Thyroid gland (tissue), 4 donors: Measurements from ENCODE around the gene ANGPTL4.

Experiments used
- POLR2A ChIP-seq, 2 donors: fragments of 450-650 bp; IDR thresholded peaks; one replicate each; pipeline ENCODE4 v1.6.1; 2017; ENCODE audit warnings: antibody characterized with exemption in 2 of 2, mild to moderate bottlenecking in 2 of 2, moderate library complexity in 1 of 2
- TF ChIP-seq, protein P1 (sequence below), 6 experiments: fragments of 200-600 bp in 3 of 6; fragments of 450-650 bp in 3 of 6; sonication (generic) in 3 of 6; IDR thresholded peaks; one replicate each; pipeline ENCODE4 v1.5.1; 2016 to 2019; ENCODE audit warnings: antibody characterized with exemption in 6 of 6, mild to moderate bottlenecking in 2 of 6, inconsistent platforms in 1 of 6, moderate library complexity in 1 of 6

DNA sequence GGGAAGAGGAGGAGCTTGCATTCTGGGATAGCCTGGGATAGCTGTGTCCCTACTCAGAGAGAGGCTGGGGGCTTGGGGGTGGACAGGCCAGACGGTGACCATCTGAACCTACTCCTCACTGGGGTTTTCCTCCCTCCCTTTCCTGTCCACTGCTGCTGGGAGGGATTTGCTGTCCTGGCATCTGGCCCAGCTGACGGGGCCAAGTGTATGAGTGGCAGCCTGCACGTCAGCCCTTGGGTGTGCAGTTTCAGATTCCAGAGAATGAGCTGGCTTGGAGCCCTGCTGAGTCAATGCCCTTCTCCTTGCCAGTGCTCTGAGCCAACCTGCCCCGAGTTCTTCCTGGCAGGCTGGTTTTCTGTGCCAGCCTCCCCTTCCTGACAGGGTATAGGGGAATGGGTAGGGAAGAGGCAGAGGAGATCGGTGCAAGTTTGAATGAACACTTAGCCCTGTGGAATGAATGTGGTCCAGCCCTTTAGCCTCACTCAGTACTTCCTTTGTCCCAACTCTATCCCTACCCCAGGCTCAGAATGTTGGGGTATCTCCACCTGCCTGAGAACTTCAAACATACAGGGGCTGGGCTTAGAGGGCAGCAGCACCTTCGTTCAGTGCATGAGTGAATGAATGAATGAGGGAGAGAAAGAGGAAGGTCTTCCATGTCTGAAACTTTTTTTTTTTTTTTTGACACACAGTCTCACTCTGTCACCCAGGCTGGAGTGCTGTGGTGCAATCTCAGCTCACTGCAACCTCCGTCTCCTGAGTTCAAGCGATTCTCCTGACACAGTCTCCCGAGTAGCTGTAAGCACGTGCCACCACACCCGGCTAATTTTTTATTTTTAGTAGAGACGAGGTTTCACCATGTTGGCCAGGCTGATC lies 1.8 kb upstream of the ANGPTL4 start:
- TF ChIP-seq, protein P1, sequence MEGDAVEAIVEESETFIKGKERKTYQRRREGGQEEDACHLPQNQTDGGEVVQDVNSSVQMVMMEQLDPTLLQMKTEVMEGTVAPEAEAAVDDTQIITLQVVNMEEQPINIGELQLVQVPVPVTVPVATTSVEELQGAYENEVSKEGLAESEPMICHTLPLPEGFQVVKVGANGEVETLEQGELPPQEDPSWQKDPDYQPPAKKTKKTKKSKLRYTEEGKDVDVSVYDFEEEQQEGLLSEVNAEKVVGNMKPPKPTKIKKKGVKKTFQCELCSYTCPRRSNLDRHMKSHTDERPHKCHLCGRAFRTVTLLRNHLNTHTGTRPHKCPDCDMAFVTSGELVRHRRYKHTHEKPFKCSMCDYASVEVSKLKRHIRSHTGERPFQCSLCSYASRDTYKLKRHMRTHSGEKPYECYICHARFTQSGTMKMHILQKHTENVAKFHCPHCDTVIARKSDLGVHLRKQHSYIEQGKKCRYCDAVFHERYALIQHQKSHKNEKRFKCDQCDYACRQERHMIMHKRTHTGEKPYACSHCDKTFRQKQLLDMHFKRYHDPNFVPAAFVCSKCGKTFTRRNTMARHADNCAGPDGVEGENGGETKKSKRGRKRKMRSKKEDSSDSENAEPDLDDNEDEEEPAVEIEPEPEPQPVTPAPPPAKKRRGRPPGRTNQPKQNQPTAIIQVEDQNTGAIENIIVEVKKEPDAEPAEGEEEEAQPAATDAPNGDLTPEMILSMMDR (IDR thresholded peaks at IDR 0.05) = no peak
- TF ChIP-seq POLR2A (IDR thresholded peaks at IDR 0.05) = peak in 1 of 2 donors; percentile 40
